HFF-Myc (cell line): Measurements from ENCODE around the gene RIC8A.

Experiments used
- DNase-seq: peaks from one replicate; pipeline ENCODE4 v3.0.0-alpha.2; 2011; ENCODE audit warnings: low read depth; ENCODE audit errors: extremely low read depth
- H3K4me3 ChIP-seq: replicated peaks from 2 replicates; pipeline ENCODE4 v1.5.1; 2011; ENCODE audit warnings: low read depth, mild to moderate bottlenecking, control low read depth, low read length
- CTCF ChIP-seq: IDR thresholded peaks from 2 replicates; pipeline ENCODE4 v1.5.1; 2012; ENCODE audit warnings: mild to moderate bottlenecking, low read depth, low read length, control low read depth; ENCODE audit errors: missing control alignments

RIC8A gene

GRCh38 chr11:256952-257737 is 49.6 kb downstream of the RIC8A start:
- no peak for DNase-seq
- no peak overlapping the region for H3K4me3 ChIP-seq
- no peak for TF ChIP-seq CTCF

- no peak for DNase-seq
- H3K4me3 ChIP-seq, result no peak overlapping the region
- no peak for TF ChIP-seq CTCF
Measured at GRCh38 chr11:257766-258493, 50.4 kb downstream of the RIC8A start.

GRCh38 chr11:259413-259812 is 51.9 kb downstream of the RIC8A start:
- no peak for TF ChIP-seq CTCF
- DNase-seq, result no peak
- H3K4me3 ChIP-seq, result no peak overlapping the region

- H3K4me3 ChIP-seq, result no peak overlapping the region
- DNase-seq, result no peak
- no peak for TF ChIP-seq CTCF
Measured at GRCh38 chr11:261624-262023, 54.1 kb downstream of the RIC8A start.
